GM12864 (cell line): ENCODE data around the gene EMILIN1.

Source experiments
- DNase-seq: peaks from one replicate; pipeline ENCODE4 v3.0.0-alpha.2; 2011; ENCODE audit warnings: low read depth
- H3K4me3 ChIP-seq: 2 replicates; pipeline ENCODE4 v1.5.1; 2011; ENCODE audit warnings: mild to moderate bottlenecking, low read depth, low read length, control low read depth
- TF ChIP-seq, protein P1 (sequence below): IDR thresholded peaks from 2 replicates; pipeline ENCODE4 v1.5.1; 2011; ENCODE audit warnings: low read depth, mild to moderate bottlenecking, moderate library complexity, low read length, control low read depth, inconsistent platforms; ENCODE audit errors: missing control alignments

EMILIN1 gene

DNA sequence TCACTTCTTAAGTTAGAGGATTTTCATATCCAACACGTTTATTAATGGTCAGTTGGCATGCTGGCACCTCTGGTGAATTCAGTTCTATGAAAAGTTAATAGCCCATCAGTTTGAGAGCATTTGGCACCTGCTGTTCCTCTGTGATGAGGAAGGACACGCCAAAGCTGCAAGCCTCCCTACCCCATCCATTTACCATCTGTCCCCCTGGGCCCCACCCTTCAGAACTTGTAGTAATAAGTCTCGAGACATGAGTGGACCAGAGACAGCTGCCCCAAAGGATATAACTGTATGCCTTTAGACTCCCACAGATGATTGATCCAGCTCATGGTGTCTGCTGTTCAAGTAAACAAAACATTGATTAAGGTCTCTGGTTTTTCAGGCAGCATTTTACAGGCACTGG, 13.3 kb upstream of the EMILIN1 start:
- DNase-seq, result no peak
- TF ChIP-seq, protein P1, sequence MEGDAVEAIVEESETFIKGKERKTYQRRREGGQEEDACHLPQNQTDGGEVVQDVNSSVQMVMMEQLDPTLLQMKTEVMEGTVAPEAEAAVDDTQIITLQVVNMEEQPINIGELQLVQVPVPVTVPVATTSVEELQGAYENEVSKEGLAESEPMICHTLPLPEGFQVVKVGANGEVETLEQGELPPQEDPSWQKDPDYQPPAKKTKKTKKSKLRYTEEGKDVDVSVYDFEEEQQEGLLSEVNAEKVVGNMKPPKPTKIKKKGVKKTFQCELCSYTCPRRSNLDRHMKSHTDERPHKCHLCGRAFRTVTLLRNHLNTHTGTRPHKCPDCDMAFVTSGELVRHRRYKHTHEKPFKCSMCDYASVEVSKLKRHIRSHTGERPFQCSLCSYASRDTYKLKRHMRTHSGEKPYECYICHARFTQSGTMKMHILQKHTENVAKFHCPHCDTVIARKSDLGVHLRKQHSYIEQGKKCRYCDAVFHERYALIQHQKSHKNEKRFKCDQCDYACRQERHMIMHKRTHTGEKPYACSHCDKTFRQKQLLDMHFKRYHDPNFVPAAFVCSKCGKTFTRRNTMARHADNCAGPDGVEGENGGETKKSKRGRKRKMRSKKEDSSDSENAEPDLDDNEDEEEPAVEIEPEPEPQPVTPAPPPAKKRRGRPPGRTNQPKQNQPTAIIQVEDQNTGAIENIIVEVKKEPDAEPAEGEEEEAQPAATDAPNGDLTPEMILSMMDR, result no peak
- no peak overlapping the region for H3K4me3 ChIP-seq

GRCh38 chr2:27067385-27067784, 11.0 kb upstream of the EMILIN1 start:
- no peak for DNase-seq
- H3K4me3 ChIP-seq, result no peak overlapping the region
- TF ChIP-seq, protein P1, result no peak

DNA sequence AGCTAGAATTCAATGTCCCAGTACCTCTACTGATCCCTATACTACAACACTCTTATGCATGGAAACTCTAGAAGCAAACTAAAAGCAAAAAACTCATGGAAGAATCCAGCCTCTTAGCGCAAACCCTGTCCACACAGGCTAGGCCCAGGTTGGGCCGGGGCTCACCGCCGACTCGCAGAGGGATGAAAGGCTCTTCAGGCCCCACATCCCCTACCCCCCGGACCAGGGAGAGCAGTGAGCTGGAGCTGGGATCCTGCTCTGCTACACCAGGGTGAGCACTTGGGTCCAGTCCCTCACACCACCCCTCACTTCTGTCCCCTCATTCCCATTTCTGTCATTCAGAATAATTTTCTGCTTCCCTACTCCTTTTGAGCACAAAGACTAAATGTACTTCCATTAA, 9.0 kb upstream of the EMILIN1 start:
- no peak for DNase-seq
- TF ChIP-seq, protein P1, result no peak
- H3K4me3 ChIP-seq, result no peak overlapping the region

GRCh38 chr2:27069961-27070618, 8.3 kb upstream of the EMILIN1 start:
- no peak for DNase-seq
- TF ChIP-seq, protein P1, result no peak
- peak overlapping the region; percentile 98 for H3K4me3 ChIP-seq

- no peak for DNase-seq
- TF ChIP-seq, protein P1, result no peak
- peak overlapping the region; percentile 98 for H3K4me3 ChIP-seq
These were observed 7.7 kb upstream of the EMILIN1 start for GRCh38 chr2:27070653-27071276.

DNA sequence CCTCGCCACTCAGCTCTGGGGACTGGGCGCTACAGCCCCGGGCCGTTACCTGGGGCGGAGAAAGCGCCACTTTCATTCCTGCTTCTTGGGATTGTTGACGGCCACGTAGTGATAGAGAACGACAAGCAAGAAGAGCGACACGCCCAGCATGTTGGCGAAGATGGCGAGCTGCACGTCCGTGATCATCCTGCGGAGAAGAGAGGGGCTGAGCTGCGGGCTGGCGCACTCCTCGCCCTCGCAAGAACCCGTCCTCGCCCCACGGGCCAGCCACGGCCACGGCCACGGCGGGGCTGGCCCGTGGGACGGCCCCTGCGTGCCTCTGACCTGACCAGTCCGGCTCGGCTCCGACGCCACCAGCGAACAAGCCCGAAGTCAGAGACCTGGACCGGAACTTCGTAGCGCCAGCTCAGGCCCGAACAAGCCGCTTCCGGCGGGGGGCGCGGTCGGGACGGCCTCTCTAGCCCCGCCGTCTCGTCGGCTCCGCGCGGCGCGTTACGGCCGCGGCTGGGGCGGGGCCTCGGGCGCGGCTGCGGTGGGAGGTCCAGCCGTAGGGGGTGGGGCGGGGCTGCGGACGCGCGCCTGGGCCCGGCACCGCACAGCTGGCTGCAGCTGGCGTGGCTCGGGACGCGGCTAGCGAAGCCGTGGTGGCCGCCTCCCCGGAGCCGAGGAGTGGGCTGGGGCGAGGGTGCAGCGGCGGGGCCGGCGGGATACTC, 7.0 kb upstream of the EMILIN1 start, which contains the start of gene OST4:
Gene OST4, minus strand, starts transcription at position 378 of the 713 bp plus-strand sequence.
- peak; percentile 70 for DNase-seq
- H3K4me3 ChIP-seq, result peak within 1 kb of the TSS; percentile 98
- TF ChIP-seq, protein P1, result peak; percentile 7
